Body of pancreas (tissue), 4 donors: ENCODE results near the gene ISG20L2. TPM values are rescaled to one million over a fixed set of nuclear protein-coding genes. Genes with fewer than 3 reads are reported as not detected.

Source experiments
- ATAC-seq: fragments of 150-250 bp; one replicate; pipeline ENCODE4 v1.9.1; 2016
- DNase-seq, 4 donors: peaks; one replicate each; pipeline ENCODE4 v3.0.0-alpha.2; 2019
- H3K27ac ChIP-seq, 4 donors: fragments of 200-600 bp; sonication (generic); 1 replicate in 3 of 4; 2 replicates in 1 of 4; pipeline versions ENCODE4 v1.5.1 to v1.6.1; 2016 to 2019; ENCODE audit warnings: mild to moderate bottlenecking in 1 of 4, mixed read lengths in 1 of 4, moderate library complexity in 1 of 4
- H3K27me3 ChIP-seq, 2 donors: fragments of 200-600 bp; sonication (generic); one replicate each; pipeline ENCODE4 v1.6.0; 2016; ENCODE audit warnings: mild to moderate bottlenecking in 1 of 2
- H3K36me3 ChIP-seq, 2 donors: fragments of 200-600 bp; sonication (generic); replicated peaks in 1 of 2; 2 replicates each; pipeline ENCODE4 v1.5.1; 2016; ENCODE audit warnings: low read depth in 2 of 2; ENCODE audit not compliant: insufficient read depth in 1 of 2
- H3K4me1 ChIP-seq: fragments of 200-600 bp; sonication (generic); one replicate; pipeline ENCODE4 v1.6.0; 2016
- H3K4me3 ChIP-seq, 2 donors: fragments of 200-600 bp; sonication (generic); 1 replicate in 1 of 2; 2 replicates in 1 of 2; pipeline ENCODE4 v1.5.1; 2016 to 2019
- H3K9me3 ChIP-seq, 3 donors: fragments of 200-600 bp; sonication (generic); 1 replicate in 2 of 3; 2 replicates in 1 of 3; pipeline ENCODE4 v1.5.1; 2016
- CTCF ChIP-seq, 7 experiments: fragments of 450-650 bp in 4 of 7; fragments of 200-600 bp in 3 of 7; sonication (generic) in 3 of 7; IDR thresholded peaks; one replicate each; pipeline ENCODE4 v1.5.1; 2016 to 2019; ENCODE audit warnings: antibody characterized with exemption in 7 of 7
- POLR2A ChIP-seq, 3 donors: fragments of 450-650 bp; IDR thresholded peaks; one replicate each; pipeline ENCODE4 v1.6.1; 2016; ENCODE audit warnings: antibody characterized with exemption in 3 of 3, mild to moderate bottlenecking in 2 of 3
- WGBS, 2 donors: methylation state at CpG; one replicate each; pipeline ENCODE4 v1.1.5; 2017; 5-methylcytosine and 5-hydroxymethylcytosine counted together
- intact Hi-C: fragments of 100-400 bp; cut with DNase I; formaldehyde crosslinking; loops from one replicate; pipeline ENCODE4 v1.15.1; 2023
- total RNA-seq, 2 donors: library from RNA; depleted of rRNA; stranded (reverse); fragments of >200 nt; gene quantifications; one replicate each; pipeline ENCODE4 v1.1.0, GENCODE V29; 2016

Gene ISG20L2
- total RNA-seq, 2 donors from 2014 or later: 11.9 to 14.3 TPM

DNA sequence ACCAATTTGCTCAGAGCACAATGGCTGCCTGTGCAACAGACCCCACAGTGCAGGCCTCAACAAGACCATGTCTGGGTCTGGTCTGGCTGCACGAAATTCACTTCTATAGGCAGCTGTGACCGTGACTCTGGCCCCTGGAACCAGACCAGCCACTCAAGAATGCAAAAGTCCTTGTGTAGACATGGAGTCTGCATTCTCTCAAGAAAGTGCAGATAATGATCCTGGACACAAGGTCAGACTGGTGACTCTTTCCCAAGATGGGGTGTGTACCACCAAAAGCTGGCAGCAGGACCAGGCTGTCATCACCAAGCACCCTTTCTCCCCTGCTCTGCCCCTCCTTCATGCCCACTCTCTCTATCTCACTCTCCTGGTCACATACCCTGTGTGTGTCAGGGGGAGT, 7.4 kb downstream of the ISG20L2 start:
- WGBS, 2 donors: 83 to 94% methylated on average over 1 to 2 of the region's 2 CpGs
- intact Hi-C loops: loop anchor here (5.0 kb wide), 1 partner anchor 34 kb away; no protein-coding TSS in a partner anchor
- no peak for TF ChIP-seq CTCF (IDR thresholded peaks at IDR 0.05)
- no peak for TF ChIP-seq POLR2A (IDR thresholded peaks at IDR 0.05)
- Histone ChIP-seq H3K4me1 (peaks cover 19% of the 10 kb centered on the region), H3K36me3 (peaks cover 0 to 13% of the 10 kb centered on the region in 2 donors), H3K9me3 (no peaks in the 10 kb centered on the region), H3K4me3 (no peak overlapping the region), H3K27ac (no peak overlapping the region), H3K27me3 (no peaks in the 10 kb centered on the region)
- DNase-seq (no peak), ATAC-seq (no peak)

DNA sequence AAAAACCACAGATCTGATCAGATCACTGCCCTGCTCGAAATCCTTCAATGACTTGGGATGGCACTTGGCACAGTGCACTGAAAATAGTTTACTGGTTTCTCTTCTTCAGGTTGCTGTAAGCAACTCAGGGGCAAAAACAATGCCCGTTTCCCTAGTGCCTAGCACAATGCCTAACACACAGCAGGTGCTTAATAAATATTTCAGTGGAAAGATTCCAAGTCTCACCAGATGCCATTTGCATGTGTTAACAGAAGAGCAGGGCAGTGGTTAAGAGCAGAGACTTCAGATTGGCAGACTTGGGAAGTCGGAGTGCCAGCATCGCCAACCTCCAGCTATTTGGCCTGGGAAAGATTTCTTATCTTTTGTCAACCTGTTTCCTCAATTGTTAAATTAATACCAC, 11.2 kb downstream of the ISG20L2 start:
- Histone ChIP-seq H3K36me3 (peaks cover 0 to 3% of the 10 kb centered on the region in 2 donors), H3K4me1 (no peaks in the 10 kb centered on the region), H3K4me3 (no peak overlapping the region), H3K9me3 (no peaks in the 10 kb centered on the region), H3K27me3 (no peaks in the 10 kb centered on the region), H3K27ac (no peak overlapping the region)
- 72 to 79% methylated on average over 4 of the region's 4 CpGs for WGBS, 2 donors
- intact Hi-C loops: no loop called here
- ATAC-seq: no peak
- no peak for DNase-seq
- TF ChIP-seq CTCF (IDR thresholded peaks at IDR 0.05) (no peak), POLR2A (IDR thresholded peaks at IDR 0.05) (no peak)

- Histone ChIP-seq H3K36me3 (no peaks in the 10 kb centered on the region), H3K9me3 (no peaks in the 10 kb centered on the region), H3K27ac (no peak overlapping the region), H3K4me1 (peaks cover 5% of the 10 kb centered on the region), H3K4me3 (no peak overlapping the region), H3K27me3 (no peaks in the 10 kb centered on the region)
- intact Hi-C loops: no loop called here
- TF ChIP-seq POLR2A (IDR thresholded peaks at IDR 0.05): no peak
- TF ChIP-seq CTCF (IDR thresholded peaks at IDR 0.05): no peak
- ATAC-seq: no peak
- DNase-seq: no peak
- 79 to 80% methylated on average over 3 of the region's 3 CpGs for WGBS, 2 donors
These were observed 13.7 kb downstream of the ISG20L2 start for GRCh38 chr1:156714830-156715229.

DNA sequence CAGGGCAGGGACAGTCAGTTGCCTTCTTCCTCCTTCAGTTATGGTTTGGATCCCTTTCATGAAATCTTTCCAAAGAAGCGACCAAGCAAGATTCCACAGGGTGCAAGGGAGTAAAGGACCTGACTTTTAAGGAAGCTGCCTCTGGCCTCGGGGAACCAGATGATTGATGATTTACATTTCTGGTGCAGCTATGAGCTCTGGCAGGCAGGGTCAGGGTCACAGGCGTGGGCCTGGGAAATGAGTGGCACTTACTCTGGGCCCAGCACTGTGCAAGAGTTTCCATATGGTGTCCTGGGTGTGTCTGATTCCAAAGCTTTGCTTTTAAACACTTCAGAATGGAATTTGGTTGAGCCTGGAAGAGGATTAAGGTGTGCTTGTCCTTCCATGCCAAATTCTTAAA, 15.9 kb downstream of the ISG20L2 start:
- 56 to 61% methylated on average over 2 to 3 of the region's 3 CpGs for WGBS, 2 donors
- Histone ChIP-seq H3K36me3 (no peaks in the 10 kb centered on the region), H3K4me3 (no peak overlapping the region), H3K9me3 (no peaks in the 10 kb centered on the region), H3K4me1 (peaks cover 9% of the 10 kb centered on the region), H3K27me3 (no peaks in the 10 kb centered on the region), H3K27ac (no peak overlapping the region)
- ATAC-seq: no peak
- intact Hi-C loops: no loop called here
- DNase-seq: no peak
- TF ChIP-seq POLR2A (IDR thresholded peaks at IDR 0.05) (no peak), CTCF (IDR thresholded peaks at IDR 0.05) (no peak)

- Histone ChIP-seq H3K9me3 (no peaks in the 10 kb centered on the region), H3K27ac (no peak overlapping the region), H3K36me3 (no peaks in the 10 kb centered on the region), H3K4me1 (peaks cover 15% of the 10 kb centered on the region), H3K4me3 (no peak overlapping the region), H3K27me3 (no peaks in the 10 kb centered on the region)
- TF ChIP-seq POLR2A (IDR thresholded peaks at IDR 0.05) (no peak), CTCF (IDR thresholded peaks at IDR 0.05) (no peak)
- intact Hi-C loops: no loop called here
- DNase-seq (no peak), ATAC-seq (no peak)
- 56 to 87% methylated on average over 6 to 7 of the region's 9 CpGs for WGBS, 2 donors
These were observed 17.4 kb downstream of the ISG20L2 start for GRCh38 chr1:156711011-156711817.
